PC-3 (cell line): ENCODE measurements around the gene NFATC2IP. TPM values are rescaled to one million over a fixed set of nuclear protein-coding genes. Genes with fewer than 3 reads are reported as not detected.
A peak's percentile ranks its signal among the peaks of the same experiment; 100 is the strongest.
"Not testable (repeated sequence)": the region's sequence is repeated elsewhere in the genome, so short reads cannot be mapped to it uniquely, and the experiment has no call there.

Experiments used
- ATAC-seq: fragments of 200-7000 bp; cut with Tn5 transposase; 2 replicates; pipeline ENCODE4 v1.9.1; 2020; ENCODE audit warnings: mild to moderate bottlenecking, moderate library complexity
- BruUV-seq: library from RNA; stranded (reverse); fragments of 400-500 nt; replicated peaks from 2 replicates; lab custom pipeline; 2021; lab: Mats Ljungman, UMichigan
- CTCF ChIA-PET: fragments of 300-600 bp; sonication (Branson Sonifier 250); formaldehyde crosslinking; loops from one replicate; lab custom pipeline; 2022; ENCODE audit warnings: antibody characterized with exemption; lab: Charles Lee
- POLR2A ChIA-PET: fragments of 300-600 bp; sonication (Branson Sonifier 250); formaldehyde crosslinking; loops from one replicate; lab custom pipeline; 2022; ENCODE audit warnings: antibody characterized with exemption; ENCODE audit not compliant: unreplicated experiment; lab: Charles Lee
- DNase-seq: peaks from one replicate; pipeline ENCODE4 v3.0.0-alpha.2; 2015
- H2AFZ ChIP-seq: fragments of 300-600 bp; sonication (generic); 2 replicates; pipeline ENCODE4 v1.6.0; 2016; ENCODE audit warnings: antibody characterized with exemption, low read length
- H3F3A ChIP-seq: fragments of 300-600 bp; sonication (generic); one replicate; pipeline ENCODE4 v1.6.0; 2017; ENCODE audit warnings: antibody characterized with exemption, low read length, control low read depth, mild to moderate bottlenecking; ENCODE audit not compliant: unreplicated experiment
- H3K27ac ChIP-seq: fragments of 300-600 bp; sonication (generic); 2 replicates; pipeline ENCODE4 v1.5.1; 2016; ENCODE audit warnings: mild to moderate bottlenecking, low read length
- H3K27me3 ChIP-seq: fragments of 300-600 bp; sonication (generic); 2 replicates; pipeline ENCODE4 v1.6.1; 2016; ENCODE audit warnings: low read length, mixed read lengths
- H3K36me3 ChIP-seq: fragments of 300-600 bp; sonication (generic); 2 replicates; pipeline ENCODE4 v1.6.1; 2016; ENCODE audit warnings: low read depth, mixed run types, low read length, mixed read lengths
- H3K4me1 ChIP-seq: fragments of 300-600 bp; sonication (generic); 2 replicates; pipeline ENCODE4 v1.5.1; 2016; ENCODE audit warnings: low read length; ENCODE audit not compliant: insufficient read depth
- H3K4me2 ChIP-seq: fragments of 300-600 bp; sonication (generic); 2 replicates; pipeline ENCODE4 v1.6.0; 2016; ENCODE audit warnings: low read length
- H3K4me3 ChIP-seq: fragments of 300-600 bp; sonication (generic); 2 replicates; pipeline ENCODE4 v1.5.1; 2016; ENCODE audit warnings: mild to moderate bottlenecking, low read length, mixed read lengths
- H3K79me2 ChIP-seq: fragments of 300-600 bp; sonication (generic); 2 replicates; pipeline ENCODE4 v1.6.1; 2017; ENCODE audit warnings: low read length, mixed read lengths
- H3K9ac ChIP-seq: fragments of 300-600 bp; sonication (generic); 2 replicates; pipeline ENCODE4 v1.6.0; 2016; ENCODE audit warnings: mild to moderate bottlenecking, low read length
- H3K9me2 ChIP-seq: fragments of 300-600 bp; sonication (generic); replicated peaks from 2 replicates; pipeline ENCODE4 v1.6.1; 2016; ENCODE audit warnings: mixed run types, low read length, mixed read lengths
- H3K9me3 ChIP-seq: fragments of 300-600 bp; sonication (generic); 2 replicates; pipeline ENCODE4 v1.6.1; 2016; ENCODE audit warnings: low read length, mixed read lengths
- H4K20me1 ChIP-seq: fragments of 300-600 bp; sonication (generic); 2 replicates; pipeline ENCODE4 v1.6.1; 2016; ENCODE audit warnings: low read length, mixed read lengths
- EZH2 ChIP-seq: fragments of 300-600 bp; sonication (generic); IDR thresholded peaks from one replicate; pipeline ENCODE4 v1.6.1; 2017; ENCODE audit warnings: antibody characterized with exemption, mild to moderate bottlenecking, low read length; ENCODE audit not compliant: unreplicated experiment
- EZH2phosphoT487 ChIP-seq: fragments of 300-600 bp; sonication (generic); IDR thresholded peaks from 2 replicates; pipeline ENCODE4 v1.6.1; 2018; ENCODE audit warnings: mild to moderate bottlenecking, antibody characterized with exemption, low read length, borderline replicate concordance
- intact Hi-C: fragments of 100-400 bp; cut with micrococcal nuclease; formaldehyde crosslinking; loops from 2 replicates; pipeline ENCODE4 v1.9.0; 2023
- total RNA-seq: library from RNA; depleted of rRNA; stranded (reverse); fragments of >200 nt; gene quantifications from 2 replicates; pipeline ENCODE4 v1.2.3, GENCODE V29; 2014
- TF ChIP-seq, protein P1 (sequence below): fragments of 300-600 bp; sonication (generic); conservative IDR thresholded peaks from 2 replicates; pipeline ENCODE4 v1.5.1; 2017; ENCODE audit warnings: antibody characterized with exemption, low read depth, mild to moderate bottlenecking, low read length

NFATC2IP gene
- total RNA-seq, 1 experiment from 2014 or later = 33.3 TPM

DNA sequence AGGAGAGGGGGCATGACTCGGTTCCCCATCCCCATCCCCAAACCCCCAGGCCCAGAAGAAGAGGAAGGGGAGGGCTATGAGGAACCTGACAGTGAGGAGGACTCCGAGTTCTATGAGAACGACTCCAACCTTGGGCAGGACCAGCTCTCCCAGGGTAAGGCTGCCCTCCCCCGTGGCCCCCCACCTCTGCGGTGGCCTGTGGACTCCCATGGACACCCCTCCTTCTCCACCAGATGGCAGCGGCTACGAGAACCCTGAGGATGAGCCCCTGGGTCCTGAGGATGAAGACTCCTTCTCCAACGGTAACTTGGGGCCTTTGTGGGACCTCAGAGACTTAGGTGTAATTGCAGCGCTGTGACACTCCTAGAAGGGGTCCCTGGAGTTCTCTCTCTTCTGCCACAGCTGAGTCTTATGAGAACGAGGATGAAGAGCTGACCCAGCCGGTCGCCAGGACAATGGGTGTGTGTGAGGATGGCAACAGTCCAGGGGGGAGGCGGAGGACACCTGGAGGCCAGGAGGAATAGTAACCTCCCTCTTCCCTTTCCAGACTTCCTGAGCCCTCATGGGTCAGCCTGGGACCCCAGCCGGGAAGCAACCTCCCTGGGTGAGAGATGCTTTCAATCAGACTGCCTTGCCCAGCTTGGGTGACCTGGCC lies 13.4 kb upstream of the NFATC2IP start:
- H2AFZ ChIP-seq = no peak overlapping the region
- no peak overlapping the region for H3K4me2 ChIP-seq
- no peaks in the 10 kb centered on the region for H3K4me1 ChIP-seq
- intact Hi-C loops = no loop called here
- ATAC-seq (no peak), DNase-seq (no peak)
- H3K9ac ChIP-seq = no peak overlapping the region
- no peaks in the 10 kb centered on the region for H3K79me2 ChIP-seq
- no peak overlapping the region for H3K27ac ChIP-seq
- H3K9me2 ChIP-seq = no peaks in the 10 kb centered on the region
- ChIA-PET POLR2A (no interaction called here), CTCF (no interaction called here)
- H3K9me3 ChIP-seq = no peaks in the 10 kb centered on the region
- no peak overlapping the region for H3K4me3 ChIP-seq
- no peak for TF ChIP-seq EZH2phosphoT487
- TF ChIP-seq, protein P1, sequence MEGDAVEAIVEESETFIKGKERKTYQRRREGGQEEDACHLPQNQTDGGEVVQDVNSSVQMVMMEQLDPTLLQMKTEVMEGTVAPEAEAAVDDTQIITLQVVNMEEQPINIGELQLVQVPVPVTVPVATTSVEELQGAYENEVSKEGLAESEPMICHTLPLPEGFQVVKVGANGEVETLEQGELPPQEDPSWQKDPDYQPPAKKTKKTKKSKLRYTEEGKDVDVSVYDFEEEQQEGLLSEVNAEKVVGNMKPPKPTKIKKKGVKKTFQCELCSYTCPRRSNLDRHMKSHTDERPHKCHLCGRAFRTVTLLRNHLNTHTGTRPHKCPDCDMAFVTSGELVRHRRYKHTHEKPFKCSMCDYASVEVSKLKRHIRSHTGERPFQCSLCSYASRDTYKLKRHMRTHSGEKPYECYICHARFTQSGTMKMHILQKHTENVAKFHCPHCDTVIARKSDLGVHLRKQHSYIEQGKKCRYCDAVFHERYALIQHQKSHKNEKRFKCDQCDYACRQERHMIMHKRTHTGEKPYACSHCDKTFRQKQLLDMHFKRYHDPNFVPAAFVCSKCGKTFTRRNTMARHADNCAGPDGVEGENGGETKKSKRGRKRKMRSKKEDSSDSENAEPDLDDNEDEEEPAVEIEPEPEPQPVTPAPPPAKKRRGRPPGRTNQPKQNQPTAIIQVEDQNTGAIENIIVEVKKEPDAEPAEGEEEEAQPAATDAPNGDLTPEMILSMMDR = peak; percentile 22; the same call in 1 of the 2 replicates
- TF ChIP-seq EZH2 = no peak
- H3K27me3 ChIP-seq = no peaks in the 10 kb centered on the region
- H3F3A ChIP-seq = no peaks in the 10 kb centered on the region
- no peaks in the 10 kb centered on the region for H3K36me3 ChIP-seq
- BruUV-seq = no TSS peak
- H4K20me1 ChIP-seq = no peaks in the 10 kb centered on the region

DNA sequence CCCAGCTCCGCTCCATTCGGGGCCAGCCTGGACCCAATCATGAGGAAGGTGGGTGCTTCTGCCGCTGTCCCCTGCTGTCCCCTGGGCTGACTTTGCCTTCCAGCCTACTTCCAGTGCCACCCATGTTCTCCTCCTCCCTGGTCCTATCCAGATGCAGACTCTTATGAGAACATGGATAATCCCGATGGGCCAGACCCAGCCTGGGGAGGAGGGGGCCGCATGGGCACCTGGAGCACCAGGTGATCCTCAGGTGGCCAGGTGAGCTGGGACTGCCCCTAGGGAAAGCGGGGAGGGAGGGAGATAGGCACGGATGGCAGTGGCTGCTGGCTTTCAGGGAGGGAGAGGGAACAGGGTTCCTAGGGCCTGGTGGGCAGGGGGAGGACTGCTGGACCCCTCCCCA lies 12.0 kb upstream of the NFATC2IP start:
- no TSS peak for BruUV-seq
- Histone ChIP-seq H2AFZ (no peak overlapping the region), H3K36me3 (no peaks in the 10 kb centered on the region), H3K79me2 (no peaks in the 10 kb centered on the region), H3K9me3 (no peaks in the 10 kb centered on the region), H3K27me3 (no peaks in the 10 kb centered on the region), H4K20me1 (no peaks in the 10 kb centered on the region), H3K9me2 (no peaks in the 10 kb centered on the region), H3K27ac (no peak overlapping the region), H3K9ac (no peak overlapping the region), H3K4me3 (no peak overlapping the region), H3K4me1 (no peaks in the 10 kb centered on the region), H3K4me2 (no peak overlapping the region), H3F3A (no peaks in the 10 kb centered on the region)
- no peak for ATAC-seq
- ChIA-PET CTCF (no interaction called here), POLR2A (no interaction called here)
- no peak for DNase-seq
- intact Hi-C loops = no loop called here
- no peak for TF ChIP-seq EZH2phosphoT487
- no peak for TF ChIP-seq EZH2
- TF ChIP-seq, protein P1 = no peak

DNA sequence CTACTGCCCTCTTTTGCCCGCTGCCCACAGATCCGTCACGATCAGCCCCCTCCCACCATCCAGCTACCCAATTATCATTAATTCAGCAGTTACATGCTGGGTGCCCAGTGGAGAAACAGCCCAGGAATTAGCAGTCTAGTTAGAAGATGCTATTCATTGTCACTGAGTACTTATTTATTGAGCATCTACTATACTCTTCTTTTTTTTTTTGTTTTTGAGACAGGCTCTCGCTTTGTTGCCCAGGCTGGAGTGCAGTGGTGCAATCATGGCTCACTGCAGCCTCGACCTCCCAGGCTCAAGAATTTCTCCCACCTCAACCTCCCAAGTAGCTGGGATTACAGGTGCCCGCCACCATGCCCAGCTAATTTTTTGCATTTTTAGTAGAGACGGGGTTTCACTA lies 10.9 kb upstream of the NFATC2IP start:
- H3K27ac ChIP-seq, BruUV-seq, POLR2A ChIA-PET, ATAC-seq, H3K4me2 ChIP-seq, H3K9ac ChIP-seq, H3K36me3 ChIP-seq, H4K20me1 ChIP-seq, H3K9me3 ChIP-seq, H2AFZ ChIP-seq, DNase-seq, H3K4me1 ChIP-seq, H3K27me3 ChIP-seq, H3K4me3 ChIP-seq, H3K9me2 ChIP-seq, H3K79me2 ChIP-seq, intact Hi-C loops, H3F3A ChIP-seq: not testable (repeated sequence)
- CTCF ChIA-PET = interaction anchor here (0.5 kb wide), 1 partner anchor 111 kb away, joined by 3 read pairs; no protein-coding TSS in a partner anchor
